ENCODE data around the gene ZNF783.

DNA sequence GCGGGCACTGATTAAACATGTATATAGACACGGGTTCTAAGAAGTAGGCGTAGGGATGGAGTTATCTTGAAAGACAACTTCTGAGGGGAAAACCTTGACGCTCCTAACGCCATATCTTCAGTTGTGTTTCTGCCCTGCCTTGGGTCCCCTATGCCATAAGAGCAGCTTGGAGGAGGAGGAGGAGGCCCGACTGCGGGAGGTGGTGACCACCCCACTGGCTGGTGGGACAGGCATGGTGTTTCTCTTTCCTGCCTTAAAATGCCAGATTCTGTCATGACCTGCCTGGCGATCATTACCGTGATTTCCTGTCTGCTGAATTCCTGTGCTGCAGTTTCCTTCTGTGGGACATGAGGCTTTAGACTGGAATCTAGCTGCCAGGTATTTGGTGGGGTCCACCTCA, 15.9 kb downstream of the ZNF783 start:
- TF ChIP-seq SUZ12 (IDR thresholded peaks at IDR 0.05) (no peak), FOXK2 (IDR thresholded peaks at IDR 0.05) (no peak), ZNF384 (IDR thresholded peaks at IDR 0.05) (no peak), SP1 (IDR thresholded peaks at IDR 0.05) (no peak), CTBP1 (IDR thresholded peaks at IDR 0.05; ENCODE audit: borderline replicate concordance) (no peak), BHLHE40 (IDR thresholded peaks at IDR 0.05; ENCODE audit: borderline replicate concordance) (no peak), TARDBP (IDR thresholded peaks at IDR 0.05) (no peak), ELF4 (IDR thresholded peaks at IDR 0.05) (no peak)

All from HEK293T (cell line).